Liver (tissue), 9 donors: ENCODE results near the gene CUTA. TPM values are rescaled to one million over a fixed set of nuclear protein-coding genes. Genes with fewer than 3 reads are reported as not detected.

Source experiments
- DNase-seq: peaks from one replicate; pipeline ENCODE4 v3.0.0-alpha.2; 2017; ENCODE audit warnings: low spot score
- H3K27ac ChIP-seq, 2 donors: one replicate each; pipeline ENCODE4 v1.7.0; 2013; ENCODE audit warnings: inconsistent platforms in 2 of 2, low read length in 2 of 2, control low read depth in 1 of 2, low read depth in 1 of 2, mild to moderate bottlenecking in 1 of 2
- H3K27me3 ChIP-seq, 4 donors: one replicate each; pipeline versions ENCODE4 v1.6.1 to v1.7.0; 2013; ENCODE audit warnings: low read length in 3 of 4, inconsistent platforms in 1 of 4, mild to moderate bottlenecking in 1 of 4, moderate library complexity in 1 of 4; ENCODE audit not compliant: control insufficient read depth in 4 of 4, insufficient read depth in 4 of 4
- H3K36me3 ChIP-seq, 4 donors: one replicate each; pipeline versions ENCODE4 v1.6.1 to v1.7.0; 2013; ENCODE audit warnings: low read length in 3 of 4, mild to moderate bottlenecking in 3 of 4, low read depth in 1 of 4, moderate library complexity in 1 of 4; ENCODE audit not compliant: control insufficient read depth in 4 of 4, insufficient read depth in 3 of 4
- H3K4me1 ChIP-seq, 4 donors: one replicate each; pipeline versions ENCODE4 v1.6.1 to v1.7.0; 2013; ENCODE audit warnings: low read length in 3 of 4, mild to moderate bottlenecking in 3 of 4, moderate library complexity in 1 of 4; ENCODE audit not compliant: control insufficient read depth in 4 of 4, insufficient read depth in 4 of 4
- H3K4me3 ChIP-seq, 3 donors: one replicate each; pipeline versions ENCODE4 v1.6.1 to v1.7.0; 2013; ENCODE audit warnings: low read length in 3 of 3, control low read depth in 1 of 3, low read depth in 1 of 3, mild to moderate bottlenecking in 1 of 3
- H3K9ac ChIP-seq, 2 donors: one replicate each; pipeline ENCODE4 v1.7.0; 2013; ENCODE audit warnings: low read length in 2 of 2, mild to moderate bottlenecking in 2 of 2, moderate library complexity in 2 of 2, control low read depth in 1 of 2, low read depth in 1 of 2
- H3K9me3 ChIP-seq, 4 donors: one replicate each; pipeline versions ENCODE4 v1.6.1 to v1.7.0; 2013; ENCODE audit warnings: low read length in 3 of 4; ENCODE audit not compliant: control insufficient read depth in 4 of 4
- EGR1 ChIP-seq, 2 donors: IDR thresholded peaks; 2 replicates each; pipeline ENCODE4 v1.6.1; 2016 to 2018; ENCODE audit warnings: antibody characterized with exemption in 2 of 2, low read depth in 2 of 2
- GABPA ChIP-seq, 2 donors: IDR thresholded peaks in 1 of 2; conservative IDR thresholded peaks in 1 of 2; 2 replicates each; pipeline ENCODE4 v1.6.1; 2016; ENCODE audit warnings: antibody characterized with exemption in 2 of 2, mild to moderate bottlenecking in 1 of 2, moderate library complexity in 1 of 2
- JUND ChIP-seq, 2 donors: IDR thresholded peaks; 2 replicates each; pipeline ENCODE4 v1.6.1; 2016; ENCODE audit warnings: antibody characterized with exemption in 2 of 2
- RAD21 ChIP-seq, 2 donors: IDR thresholded peaks; 2 replicates each; pipeline ENCODE4 v1.6.1; 2016; ENCODE audit warnings: antibody characterized with exemption in 2 of 2, mild to moderate bottlenecking in 2 of 2
- SP1 ChIP-seq: IDR thresholded peaks from 2 replicates; pipeline ENCODE4 v1.6.1; 2018; ENCODE audit warnings: antibody characterized with exemption, mild to moderate bottlenecking
- TAF1 ChIP-seq: conservative IDR thresholded peaks from 2 replicates; pipeline ENCODE4 v1.6.1; 2016; ENCODE audit warnings: antibody characterized with exemption, mild to moderate bottlenecking
- YY1 ChIP-seq: IDR thresholded peaks from 2 replicates; pipeline ENCODE4 v1.6.1; 2016; ENCODE audit warnings: antibody characterized with exemption, mild to moderate bottlenecking
- WGBS: extraction: QIAGEN DNeasy Blood & Tissue Kit; methylation state at CpG from one replicate; pipeline ENCODE4 v1.1.7; 2013; 5-methylcytosine and 5-hydroxymethylcytosine counted together
- polyA plus RNA-seq, 2 donors: library from polyadenylated mRNA; stranded (reverse) in 1 of 2; unstranded in 1 of 2; fragments of 200-250 nt in 1 of 2; fragments of >200 nt in 1 of 2; fragmentation: Nextera tagmentation in 1 of 2; extraction: Ambion mirVana in 1 of 2; gene quantifications; one replicate each; pipeline versions ENCODE4 v1.2.1 to v1.2.3, GENCODE V29; 2013 to 2015
- total RNA-seq, 2 donors: library from RNA; depleted of rRNA; stranded (reverse); fragments of >200 nt; gene quantifications; one replicate each; pipeline ENCODE4 v1.2.3, GENCODE V29; 2014
- TF ChIP-seq, protein P1 (sequence below): IDR thresholded peaks from 2 replicates; pipeline ENCODE4 v1.6.1; 2016; ENCODE audit warnings: antibody characterized with exemption
- TF ChIP-seq, protein P2 (sequence below): fragments of 150-350 bp; IDR thresholded peaks from 2 replicates; pipeline ENCODE4 v1.5.1; 2017; ENCODE audit warnings: improper control_type of control experiment, low read depth, low read length; ENCODE audit not compliant: missing input control
- TF ChIP-seq, protein P3 (sequence below): IDR thresholded peaks from 2 replicates; pipeline ENCODE4 v1.6.1; 2016; ENCODE audit warnings: antibody characterized with exemption
- TF ChIP-seq, protein P4 (sequence below): IDR thresholded peaks from 2 replicates; pipeline ENCODE4 v1.6.1; 2016; ENCODE audit warnings: antibody characterized with exemption, mild to moderate bottlenecking
- donor health status: healthy.
- donor health status: healthy.
- donor health status: healthy.
- donor health status: healthy.
- donor health status: healthy.

The CUTA gene
- total and polyA plus RNA-seq, 4 donors = 33.1 to 164 (median 93.2) TPM

DNA sequence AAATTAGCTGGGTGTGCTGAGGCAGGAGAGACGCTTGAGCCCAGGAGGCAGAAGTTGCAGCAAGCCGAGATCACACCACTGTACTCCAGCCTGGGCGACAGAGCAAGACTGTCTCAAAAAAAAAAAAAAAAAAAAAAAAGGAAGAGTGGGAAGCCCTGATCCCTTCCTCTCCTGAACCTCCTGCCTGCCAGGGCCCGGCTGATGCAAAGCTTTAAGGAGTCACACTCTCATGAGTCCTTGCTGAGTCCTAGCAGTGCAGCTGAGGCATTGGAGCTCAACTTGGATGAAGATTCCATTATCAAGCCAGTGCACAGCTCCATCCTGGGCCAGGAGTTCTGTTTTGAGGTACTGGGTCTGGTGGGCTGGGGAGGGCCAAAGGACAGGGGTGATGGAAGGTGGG, 17.1 kb upstream of the CUTA start:
- H3K27ac ChIP-seq = no peak overlapping the region
- peaks cover 3 to 16% (median 10%) of the 10 kb centered on the region in 4 donors for H3K4me1 ChIP-seq
- no peak overlapping the region for H3K4me3 ChIP-seq
- no peaks in the 10 kb centered on the region for H3K27me3 ChIP-seq
- no peak for DNase-seq
- H3K9ac ChIP-seq = no peak overlapping the region
- no peaks in the 10 kb centered on the region for H3K9me3 ChIP-seq
- H3K36me3 ChIP-seq = peaks cover 0 to 6% (median 1%) of the 10 kb centered on the region in 4 donors
- no peak for TF ChIP-seq GABPA (IDR thresholded peaks at IDR 0.05 in 1 of 2, conservative IDR thresholded peaks at IDR 0.05 in 1 of 2)
- WGBS = 94% methylated on average over 4 of the region's 4 CpGs

DNA sequence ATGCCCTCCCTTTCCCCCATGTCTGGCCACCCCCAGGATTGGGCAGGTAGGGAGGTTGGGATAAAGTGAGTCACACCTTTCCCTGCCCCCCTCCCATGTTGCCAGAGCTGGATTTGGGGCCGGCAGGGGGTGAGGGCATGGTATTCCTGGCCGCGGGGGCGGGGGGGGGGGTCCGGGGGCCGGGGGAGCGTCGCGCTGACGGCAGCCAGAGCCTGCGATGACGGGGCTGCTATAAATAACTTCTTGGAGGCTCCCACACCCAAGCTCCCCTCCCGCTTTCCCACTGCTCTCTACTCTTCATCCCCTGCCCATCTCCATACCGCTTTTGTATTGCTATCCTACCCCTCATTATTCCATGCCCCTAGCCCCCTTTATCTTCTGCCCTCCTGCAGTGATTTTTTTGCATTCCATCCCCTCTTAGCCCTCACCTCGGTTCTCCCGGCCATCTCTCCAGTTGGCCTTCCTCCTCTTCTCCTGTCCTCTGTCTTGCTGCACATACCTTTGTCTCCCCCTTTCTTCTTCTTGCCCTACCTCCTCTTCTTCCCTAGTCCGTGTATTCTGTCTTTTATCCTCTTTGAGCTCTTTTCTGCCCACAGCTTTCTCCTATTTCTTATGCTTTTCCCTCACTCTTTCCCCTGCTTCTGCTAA, 15.8 kb upstream of the CUTA start:
- no peaks in the 10 kb centered on the region for H3K9me3 ChIP-seq
- H3K4me1 ChIP-seq = peaks cover 3 to 25% (median 14%) of the 10 kb centered on the region in 4 donors
- WGBS = 53% methylated on average over 16 of the region's 17 CpGs
- H3K9ac ChIP-seq = no peak overlapping the region
- no peaks in the 10 kb centered on the region for H3K27me3 ChIP-seq
- no peak overlapping the region for H3K4me3 ChIP-seq
- H3K36me3 ChIP-seq = peaks cover 0 to 6% (median 1%) of the 10 kb centered on the region in 4 donors
- no peak for TF ChIP-seq RAD21 (IDR thresholded peaks at IDR 0.05)
- no peak for TF ChIP-seq SP1
- TF ChIP-seq TAF1 = no peak
- TF ChIP-seq EGR1 (IDR thresholded peaks at IDR 0.05; ENCODE audit: low read depth in 2 of 2) = no peak
- TF ChIP-seq, protein P1, sequence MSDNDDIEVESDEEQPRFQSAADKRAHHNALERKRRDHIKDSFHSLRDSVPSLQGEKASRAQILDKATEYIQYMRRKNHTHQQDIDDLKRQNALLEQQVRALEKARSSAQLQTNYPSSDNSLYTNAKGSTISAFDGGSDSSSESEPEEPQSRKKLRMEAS = no peak
- TF ChIP-seq, protein P2, sequence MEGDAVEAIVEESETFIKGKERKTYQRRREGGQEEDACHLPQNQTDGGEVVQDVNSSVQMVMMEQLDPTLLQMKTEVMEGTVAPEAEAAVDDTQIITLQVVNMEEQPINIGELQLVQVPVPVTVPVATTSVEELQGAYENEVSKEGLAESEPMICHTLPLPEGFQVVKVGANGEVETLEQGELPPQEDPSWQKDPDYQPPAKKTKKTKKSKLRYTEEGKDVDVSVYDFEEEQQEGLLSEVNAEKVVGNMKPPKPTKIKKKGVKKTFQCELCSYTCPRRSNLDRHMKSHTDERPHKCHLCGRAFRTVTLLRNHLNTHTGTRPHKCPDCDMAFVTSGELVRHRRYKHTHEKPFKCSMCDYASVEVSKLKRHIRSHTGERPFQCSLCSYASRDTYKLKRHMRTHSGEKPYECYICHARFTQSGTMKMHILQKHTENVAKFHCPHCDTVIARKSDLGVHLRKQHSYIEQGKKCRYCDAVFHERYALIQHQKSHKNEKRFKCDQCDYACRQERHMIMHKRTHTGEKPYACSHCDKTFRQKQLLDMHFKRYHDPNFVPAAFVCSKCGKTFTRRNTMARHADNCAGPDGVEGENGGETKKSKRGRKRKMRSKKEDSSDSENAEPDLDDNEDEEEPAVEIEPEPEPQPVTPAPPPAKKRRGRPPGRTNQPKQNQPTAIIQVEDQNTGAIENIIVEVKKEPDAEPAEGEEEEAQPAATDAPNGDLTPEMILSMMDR = no peak
- TF ChIP-seq, protein P3, sequence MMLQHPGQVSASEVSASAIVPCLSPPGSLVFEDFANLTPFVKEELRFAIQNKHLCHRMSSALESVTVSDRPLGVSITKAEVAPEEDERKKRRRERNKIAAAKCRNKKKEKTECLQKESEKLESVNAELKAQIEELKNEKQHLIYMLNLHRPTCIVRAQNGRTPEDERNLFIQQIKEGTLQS = no peak
- no peak overlapping the region for H3K27ac ChIP-seq
- no peak for DNase-seq

DNA sequence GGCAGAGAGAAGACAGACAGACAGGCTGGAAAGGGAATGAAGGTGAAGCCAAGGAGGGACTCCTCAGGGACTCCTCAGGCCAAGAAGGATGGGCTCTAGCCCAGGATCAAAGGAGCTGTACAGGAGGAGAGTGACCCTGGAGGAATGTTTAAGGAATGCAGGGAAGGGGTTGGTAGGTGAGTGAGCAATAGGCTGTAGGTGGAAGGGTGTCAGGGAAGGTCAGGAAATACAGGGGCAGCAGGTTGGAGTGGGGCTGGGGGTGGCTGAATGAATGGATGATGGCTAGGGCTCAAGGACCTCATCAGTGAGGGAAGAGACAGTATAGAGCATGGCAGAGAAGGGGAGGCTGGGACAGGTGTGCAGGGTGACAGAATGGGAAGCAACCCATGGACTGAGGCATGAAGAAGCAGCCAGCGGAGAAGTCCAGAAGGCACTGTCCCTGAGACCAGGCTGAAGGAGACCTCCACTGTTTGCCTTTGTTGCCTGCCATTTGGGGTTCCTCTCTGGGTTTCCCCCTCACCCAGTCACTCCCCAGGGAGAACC, 15.2 kb upstream of the CUTA start:
- DNase-seq = no peak
- H3K4me3 ChIP-seq = no peak overlapping the region
- no peak overlapping the region for H3K9ac ChIP-seq
- H3K27ac ChIP-seq = no peak overlapping the region
- WGBS = 100% methylated on average over 1 of the region's 1 CpG
- H3K4me1 ChIP-seq = peaks cover 5 to 30% (median 17%) of the 10 kb centered on the region in 4 donors
- H3K9me3 ChIP-seq = no peaks in the 10 kb centered on the region
- TF ChIP-seq, protein P4, sequence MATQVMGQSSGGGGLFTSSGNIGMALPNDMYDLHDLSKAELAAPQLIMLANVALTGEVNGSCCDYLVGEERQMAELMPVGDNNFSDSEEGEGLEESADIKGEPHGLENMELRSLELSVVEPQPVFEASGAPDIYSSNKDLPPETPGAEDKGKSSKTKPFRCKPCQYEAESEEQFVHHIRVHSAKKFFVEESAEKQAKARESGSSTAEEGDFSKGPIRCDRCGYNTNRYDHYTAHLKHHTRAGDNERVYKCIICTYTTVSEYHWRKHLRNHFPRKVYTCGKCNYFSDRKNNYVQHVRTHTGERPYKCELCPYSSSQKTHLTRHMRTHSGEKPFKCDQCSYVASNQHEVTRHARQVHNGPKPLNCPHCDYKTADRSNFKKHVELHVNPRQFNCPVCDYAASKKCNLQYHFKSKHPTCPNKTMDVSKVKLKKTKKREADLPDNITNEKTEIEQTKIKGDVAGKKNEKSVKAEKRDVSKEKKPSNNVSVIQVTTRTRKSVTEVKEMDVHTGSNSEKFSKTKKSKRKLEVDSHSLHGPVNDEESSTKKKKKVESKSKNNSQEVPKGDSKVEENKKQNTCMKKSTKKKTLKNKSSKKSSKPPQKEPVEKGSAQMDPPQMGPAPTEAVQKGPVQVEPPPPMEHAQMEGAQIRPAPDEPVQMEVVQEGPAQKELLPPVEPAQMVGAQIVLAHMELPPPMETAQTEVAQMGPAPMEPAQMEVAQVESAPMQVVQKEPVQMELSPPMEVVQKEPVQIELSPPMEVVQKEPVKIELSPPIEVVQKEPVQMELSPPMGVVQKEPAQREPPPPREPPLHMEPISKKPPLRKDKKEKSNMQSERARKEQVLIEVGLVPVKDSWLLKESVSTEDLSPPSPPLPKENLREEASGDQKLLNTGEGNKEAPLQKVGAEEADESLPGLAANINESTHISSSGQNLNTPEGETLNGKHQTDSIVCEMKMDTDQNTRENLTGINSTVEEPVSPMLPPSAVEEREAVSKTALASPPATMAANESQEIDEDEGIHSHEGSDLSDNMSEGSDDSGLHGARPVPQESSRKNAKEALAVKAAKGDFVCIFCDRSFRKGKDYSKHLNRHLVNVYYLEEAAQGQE = no peak
- no peak for TF ChIP-seq YY1
- TF ChIP-seq, protein P1 = no peak
- no peak for TF ChIP-seq JUND (IDR thresholded peaks at IDR 0.05)
- TF ChIP-seq SP1 = no peak
- TF ChIP-seq TAF1 = no peak
- no peaks in the 10 kb centered on the region for H3K27me3 ChIP-seq
- peaks cover 0 to 6% (median 1%) of the 10 kb centered on the region in 4 donors for H3K36me3 ChIP-seq
